ENCODE measurements around the gene FGF21. TPM values are rescaled to one million over a fixed set of nuclear protein-coding genes. Genes with fewer than 3 reads are reported as not detected.

Gene FGF21
- total and polyA plus RNA-seq, 11 donors: not detected

- peaks cover 0 to 7% (median 0%) of the 10 kb centered on the region in 9 donors for H3K36me3 ChIP-seq
- 90 to 93% (median 92%) methylated on average over 13 of the region's 13 CpGs for WGBS, 4 donors
- no peaks in the 10 kb centered on the region for H3K27me3 ChIP-seq
- H3K4me3 ChIP-seq: no peak overlapping the region
- TF ChIP-seq, protein P1, sequence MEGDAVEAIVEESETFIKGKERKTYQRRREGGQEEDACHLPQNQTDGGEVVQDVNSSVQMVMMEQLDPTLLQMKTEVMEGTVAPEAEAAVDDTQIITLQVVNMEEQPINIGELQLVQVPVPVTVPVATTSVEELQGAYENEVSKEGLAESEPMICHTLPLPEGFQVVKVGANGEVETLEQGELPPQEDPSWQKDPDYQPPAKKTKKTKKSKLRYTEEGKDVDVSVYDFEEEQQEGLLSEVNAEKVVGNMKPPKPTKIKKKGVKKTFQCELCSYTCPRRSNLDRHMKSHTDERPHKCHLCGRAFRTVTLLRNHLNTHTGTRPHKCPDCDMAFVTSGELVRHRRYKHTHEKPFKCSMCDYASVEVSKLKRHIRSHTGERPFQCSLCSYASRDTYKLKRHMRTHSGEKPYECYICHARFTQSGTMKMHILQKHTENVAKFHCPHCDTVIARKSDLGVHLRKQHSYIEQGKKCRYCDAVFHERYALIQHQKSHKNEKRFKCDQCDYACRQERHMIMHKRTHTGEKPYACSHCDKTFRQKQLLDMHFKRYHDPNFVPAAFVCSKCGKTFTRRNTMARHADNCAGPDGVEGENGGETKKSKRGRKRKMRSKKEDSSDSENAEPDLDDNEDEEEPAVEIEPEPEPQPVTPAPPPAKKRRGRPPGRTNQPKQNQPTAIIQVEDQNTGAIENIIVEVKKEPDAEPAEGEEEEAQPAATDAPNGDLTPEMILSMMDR (IDR thresholded peaks at IDR 0.05): no peak
- TF ChIP-seq POLR2A (IDR thresholded peaks at IDR 0.05): no peak
- intact Hi-C loops (cut with DNase I): no loop called here
- no peaks in the 10 kb centered on the region for H3K9me3 ChIP-seq
- ATAC-seq (no peak), DNase-seq (no peak)
- peaks cover 0 to 24% (median 15%) of the 10 kb centered on the region in 12 donors for H3K4me1 ChIP-seq
- no peak overlapping the region for H3K27ac ChIP-seq
Observed at GRCh38 chr19:48807590-48808308, 52.4 kb downstream of the FGF21 start.

Other genes starting within 250 kb of the FGF21 start
- 1 to 10 TPM in 6 of 9 donors, under 1 TPM in 3; 0.50 to 1.9 (median 1.4) TPM for gene LMTK3, start 243.7 kb upstream of the FGF21 start, total RNA-seq
- under 1 TPM; 0.19 to 0.99 TPM for gene LMTK3, start 243.7 kb upstream of the FGF21 start, polyA plus RNA-seq
- gene SULT2B1, start 203.4 kb upstream of the FGF21 start, total RNA-seq: under 1 TPM in 1 of 9 donors, not detected in 8; 0.45 TPM
- under 1 TPM in 1 of 2 donors, not detected in 1; 0.19 TPM for gene SULT2B1, start 203.4 kb upstream of the FGF21 start, polyA plus RNA-seq
- not detected for gene SPACA4, start 148.8 kb upstream of the FGF21 start, total RNA-seq
- not detected for gene SPACA4, start 148.8 kb upstream of the FGF21 start, polyA plus RNA-seq
- gene FAM83E, start 140.4 kb upstream of the FGF21 start, total RNA-seq: not detected
- gene FAM83E, start 140.4 kb upstream of the FGF21 start, polyA plus RNA-seq: under 1 TPM in 1 of 2 donors, not detected in 1; 0.14 TPM
- gene RPL18, start 136.3 kb upstream of the FGF21 start, total RNA-seq: 100 to 1,000 TPM; 470 to 877 (median 692) TPM
- 1,000 to 10,000 TPM; 1,040 to 1,773 TPM for gene RPL18, start 136.3 kb upstream of the FGF21 start, polyA plus RNA-seq
- 10 to 100 TPM in 2 of 9 donors, 1 to 10 TPM in 7; 5.6 to 13.1 (median 8.6) TPM for gene SPHK2, start 136.0 kb upstream of the FGF21 start, total RNA-seq
- 10 to 100 TPM; 10.3 to 11.0 TPM for gene SPHK2, start 136.0 kb upstream of the FGF21 start, polyA plus RNA-seq
- 10 to 100 TPM in 5 of 9 donors, 1 to 10 TPM in 4; 1.4 to 34.2 (median 12.5) TPM for gene DBP, start 118.1 kb upstream of the FGF21 start, total RNA-seq
- 10 to 100 TPM in 1 of 2 donors, 1 to 10 TPM in 1; 3.9 to 11.6 TPM for gene DBP, start 118.1 kb upstream of the FGF21 start, polyA plus RNA-seq
- 10 to 100 TPM in 1 of 9 donors, 1 to 10 TPM in 8; 2.2 to 14.6 (median 5.8) TPM for gene CA11, start 109.3 kb upstream of the FGF21 start, total RNA-seq
- 10 to 100 TPM in 1 of 2 donors, 1 to 10 TPM in 1; 3.4 to 14.8 TPM for gene CA11, start 109.3 kb upstream of the FGF21 start, polyA plus RNA-seq
- under 1 TPM in 3 of 9 donors, not detected in 6; 0.12 to 0.42 (median 0.20) TPM for gene NTN5, start 82.5 kb upstream of the FGF21 start, total RNA-seq
- gene NTN5, start 82.5 kb upstream of the FGF21 start, polyA plus RNA-seq: under 1 TPM in 1 of 2 donors, not detected in 1; 0.11 TPM
- under 1 TPM in 1 of 9 donors, not detected in 8; 0.14 TPM for gene FUT2, start 59.6 kb upstream of the FGF21 start, total RNA-seq
- under 1 TPM in 1 of 2 donors, not detected in 1; 0.19 TPM for gene FUT2, start 59.6 kb upstream of the FGF21 start, polyA plus RNA-seq
- 1 to 10 TPM in 7 of 9 donors, under 1 TPM in 2; 0.65 to 5.5 (median 1.7) TPM for gene MAMSTR, start 35.8 kb upstream of the FGF21 start, total RNA-seq
- 1 to 10 TPM; 2.0 to 3.7 TPM for gene MAMSTR, start 35.8 kb upstream of the FGF21 start, polyA plus RNA-seq
- gene RASIP1, start 14.9 kb upstream of the FGF21 start, total RNA-seq: 10 to 100 TPM; 10.0 to 28.1 (median 15.3) TPM
- 10 to 100 TPM; 14.6 to 15.7 TPM for gene RASIP1, start 14.9 kb upstream of the FGF21 start, polyA plus RNA-seq
- gene IZUMO1, start 8.6 kb upstream of the FGF21 start, total RNA-seq: under 1 TPM; 0.13 to 0.56 (median 0.42) TPM
- under 1 TPM; 0.53 to 0.93 TPM for gene IZUMO1, start 8.6 kb upstream of the FGF21 start, polyA plus RNA-seq
- 1 to 10 TPM; 1.8 to 6.2 (median 2.7) TPM for gene FUT1, start 2.9 kb upstream of the FGF21 start, total RNA-seq
- gene FUT1, start 2.9 kb upstream of the FGF21 start, polyA plus RNA-seq: 1 to 10 TPM; 2.3 to 3.0 TPM
- gene BCAT2, start 55.5 kb downstream of the FGF21 start, total RNA-seq: 100 to 1,000 TPM in 1 of 9 donors, 10 to 100 TPM in 8; 39.8 to 103 (median 61.7) TPM
- gene BCAT2, start 55.5 kb downstream of the FGF21 start, polyA plus RNA-seq: 10 to 100 TPM; 62.5 to 84.7 TPM
- 1 to 10 TPM in 8 of 9 donors, not detected in 1; 1.2 to 5.4 (median 3.3) TPM for gene HSD17B14, start 81.0 kb downstream of the FGF21 start, total RNA-seq
- gene HSD17B14, start 81.0 kb downstream of the FGF21 start, polyA plus RNA-seq: 1 to 10 TPM; 1.6 to 2.7 TPM
- 10 to 100 TPM in 8 of 9 donors, 1 to 10 TPM in 1; 7.5 to 66.9 (median 24.8) TPM for gene PLEKHA4, start 113.1 kb downstream of the FGF21 start, total RNA-seq
- 10 to 100 TPM; 28.6 to 32.0 TPM for gene PLEKHA4, start 113.1 kb downstream of the FGF21 start, polyA plus RNA-seq
- 10 to 100 TPM; 51.7 to 88.2 (median 62.6) TPM for gene PPP1R15A, start 116.9 kb downstream of the FGF21 start, total RNA-seq
- gene PPP1R15A, start 116.9 kb downstream of the FGF21 start, polyA plus RNA-seq: 100 to 1,000 TPM in 1 of 2 donors, 10 to 100 TPM in 1; 86.6 to 181 TPM
- gene TULP2, start 143.2 kb downstream of the FGF21 start, total RNA-seq: 1 to 10 TPM in 1 of 9 donors, under 1 TPM in 5, not detected in 3; 0.21 to 1.1 (median 0.32) TPM
- gene TULP2, start 143.2 kb downstream of the FGF21 start, polyA plus RNA-seq: under 1 TPM in 1 of 2 donors, not detected in 1; 0.26 TPM
- 100 to 1,000 TPM; 200 to 428 (median 286) TPM for gene NUCB1, start 144.8 kb downstream of the FGF21 start, total RNA-seq
- 100 to 1,000 TPM; 179 to 384 TPM for gene NUCB1, start 144.8 kb downstream of the FGF21 start, polyA plus RNA-seq
- gene DHDH, start 178.2 kb downstream of the FGF21 start, total RNA-seq: under 1 TPM in 1 of 9 donors, not detected in 8; 0.49 TPM
- under 1 TPM in 1 of 2 donors, not detected in 1; 0.15 TPM for gene DHDH, start 178.2 kb downstream of the FGF21 start, polyA plus RNA-seq
- gene BAX, start 199.4 kb downstream of the FGF21 start, total RNA-seq: 10 to 100 TPM; 17.9 to 68.4 (median 23.1) TPM
- 10 to 100 TPM; 21.1 to 34.4 TPM for gene BAX, start 199.4 kb downstream of the FGF21 start, polyA plus RNA-seq
- gene FTL, start 209.8 kb downstream of the FGF21 start, total RNA-seq: 1,000 to 10,000 TPM in 4 of 9 donors, 100 to 1,000 TPM in 5; 484 to 6,770 (median 857) TPM
- 1,000 to 10,000 TPM in 1 of 2 donors, 100 to 1,000 TPM in 1; 836 to 1,542 TPM for gene FTL, start 209.8 kb downstream of the FGF21 start, polyA plus RNA-seq
- 100 to 1,000 TPM; 125 to 264 (median 173) TPM for gene GYS1, start 237.8 kb downstream of the FGF21 start, total RNA-seq
- gene GYS1, start 237.8 kb downstream of the FGF21 start, polyA plus RNA-seq: 100 to 1,000 TPM; 114 to 154 TPM
- gene RUVBL2, start 238.4 kb downstream of the FGF21 start, total RNA-seq: 10 to 100 TPM; 41.4 to 93.9 (median 50.9) TPM
- 100 to 1,000 TPM in 1 of 2 donors, 10 to 100 TPM in 1; 68.0 to 109 TPM for gene RUVBL2, start 238.4 kb downstream of the FGF21 start, polyA plus RNA-seq